SK-N-DZ (cell line): Measurements from ENCODE around the gene KATNIP.

Experiments used
- DNase-seq: peaks from one replicate; pipeline ENCODE4 v3.0.0-alpha.2; 2015; ENCODE audit warnings: low spot score

KATNIP gene

GRCh38 chr16:27582883-27583282, 32.9 kb downstream of the KATNIP start:
- no peak for DNase-seq

DNA sequence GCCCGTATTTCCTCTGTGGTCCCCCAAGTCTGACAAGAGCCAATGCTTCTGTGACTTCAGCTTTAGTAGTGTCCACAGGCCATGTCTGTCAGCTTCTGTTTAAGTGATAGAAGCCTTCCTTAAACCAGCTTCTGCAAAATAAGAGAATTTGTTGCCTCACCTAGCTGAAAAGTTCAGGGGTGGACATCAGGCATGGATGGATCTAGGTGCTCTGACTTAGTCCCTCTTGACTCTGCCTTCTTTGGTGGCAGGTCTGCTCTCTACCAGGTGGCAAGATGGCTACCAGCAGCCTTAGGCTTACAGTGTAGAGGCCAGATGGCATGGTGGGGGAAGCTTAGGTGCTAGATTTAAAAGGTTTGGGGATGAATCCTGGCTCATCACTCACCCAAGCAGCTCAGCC, 33.7 kb downstream of the KATNIP start:
- no peak for DNase-seq

DNA sequence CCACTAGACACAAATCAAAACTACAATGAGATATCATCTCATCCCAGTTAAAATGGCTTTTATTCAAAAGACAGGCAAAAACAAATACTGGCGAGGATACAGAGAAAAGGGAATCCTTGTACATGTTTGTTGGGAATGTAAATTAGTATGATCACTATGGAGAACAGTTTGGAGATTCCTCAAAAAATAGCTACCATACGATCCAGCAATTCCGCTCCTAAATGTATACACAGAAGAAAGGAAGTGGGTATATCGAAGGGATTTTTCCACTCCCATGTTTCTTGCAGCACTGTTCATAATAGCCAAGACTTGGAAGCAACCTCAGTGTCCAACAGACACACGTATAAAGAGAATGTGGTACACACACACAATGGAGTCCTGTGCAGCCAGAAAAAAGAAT, 35.3 kb downstream of the KATNIP start:
- DNase-seq = no peak

DNA sequence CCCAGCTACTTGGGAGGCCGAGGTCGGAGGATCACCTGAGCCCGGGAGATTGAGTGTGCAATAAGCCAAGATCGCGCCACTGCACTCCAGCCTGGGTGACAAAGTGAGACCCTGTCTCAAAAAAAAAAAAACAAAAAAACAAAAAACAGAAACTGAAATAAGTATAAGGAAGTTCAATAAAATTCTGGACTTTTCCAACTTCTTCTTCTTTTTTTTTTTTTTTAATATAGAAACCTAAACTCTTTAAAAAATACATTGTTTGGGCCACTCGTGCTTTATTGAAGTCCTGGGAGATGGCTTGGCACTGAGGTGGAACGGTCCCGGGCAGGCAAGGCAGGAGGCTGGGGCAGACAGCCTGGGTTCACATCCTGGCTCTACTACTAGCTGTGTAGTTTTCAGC, 36.8 kb downstream of the KATNIP start:
- no peak for DNase-seq

DNA sequence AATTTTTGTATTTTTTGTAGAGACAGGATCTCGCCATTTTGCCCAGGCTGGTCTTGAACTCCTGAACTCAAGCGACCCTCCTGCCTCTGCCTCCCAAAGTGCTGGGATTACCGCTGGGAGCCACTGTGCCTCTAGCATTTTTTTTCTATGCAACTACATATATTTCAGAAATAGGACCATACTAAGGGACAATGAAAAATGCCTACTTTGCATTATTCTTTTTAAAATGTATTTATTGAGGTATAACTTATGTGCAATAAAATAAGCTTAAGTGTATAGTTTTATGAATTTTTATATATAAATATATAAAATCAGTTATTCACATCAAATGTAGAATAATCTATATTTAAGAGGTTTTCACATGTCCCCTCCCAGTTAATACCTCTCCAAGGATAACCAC, 38.1 kb downstream of the KATNIP start:
- DNase-seq = no peak

GRCh38 chr16:27591837-27592236, 41.9 kb downstream of the KATNIP start:
- no peak for DNase-seq

- no peak for DNase-seq
Measured at GRCh38 chr16:27595475-27595874, 45.5 kb downstream of the KATNIP start.

DNA sequence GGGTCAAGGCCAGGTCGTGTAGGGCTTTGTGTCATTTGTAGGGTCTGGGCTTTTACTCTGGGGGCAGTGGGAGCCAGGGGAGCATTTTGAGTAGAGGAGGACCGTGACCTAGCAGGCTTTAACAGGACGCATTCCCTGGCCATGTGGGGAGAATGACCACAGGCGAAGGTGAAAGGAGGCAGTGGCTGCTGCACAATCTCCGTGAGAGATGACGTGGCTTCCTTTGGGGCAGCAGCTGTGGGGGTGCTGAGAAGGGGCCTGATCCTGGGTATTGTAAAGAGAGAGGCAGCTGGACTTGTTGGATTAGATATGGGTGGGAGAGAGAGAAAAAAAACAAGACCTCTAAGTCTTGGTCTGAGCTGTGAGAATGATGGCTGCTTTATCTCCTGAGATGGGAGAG, 46.0 kb downstream of the KATNIP start:
- no peak for DNase-seq

DNA sequence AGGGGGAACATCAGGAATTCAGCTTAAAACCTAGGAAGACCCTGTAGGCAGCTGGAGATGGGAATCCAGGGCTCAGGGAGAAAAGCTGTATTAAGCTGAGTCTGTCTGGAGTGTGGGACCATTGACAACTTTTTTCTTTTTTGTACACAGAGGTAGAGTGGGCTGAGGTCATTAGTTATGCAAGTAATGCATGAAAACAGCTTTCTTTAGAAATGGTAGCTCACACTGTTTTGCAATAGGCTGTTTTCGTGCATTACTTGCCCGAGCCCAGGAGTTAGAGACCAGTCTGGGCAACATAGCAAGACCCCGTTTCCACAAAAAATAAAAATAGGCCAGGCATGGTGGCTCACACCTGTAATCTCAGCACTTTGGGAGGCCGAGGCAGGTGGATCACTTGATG, 46.5 kb downstream of the KATNIP start:
- DNase-seq = no peak

- DNase-seq = no peak
Measured at GRCh38 chr16:27597361-27597760, 47.4 kb downstream of the KATNIP start.

DNA sequence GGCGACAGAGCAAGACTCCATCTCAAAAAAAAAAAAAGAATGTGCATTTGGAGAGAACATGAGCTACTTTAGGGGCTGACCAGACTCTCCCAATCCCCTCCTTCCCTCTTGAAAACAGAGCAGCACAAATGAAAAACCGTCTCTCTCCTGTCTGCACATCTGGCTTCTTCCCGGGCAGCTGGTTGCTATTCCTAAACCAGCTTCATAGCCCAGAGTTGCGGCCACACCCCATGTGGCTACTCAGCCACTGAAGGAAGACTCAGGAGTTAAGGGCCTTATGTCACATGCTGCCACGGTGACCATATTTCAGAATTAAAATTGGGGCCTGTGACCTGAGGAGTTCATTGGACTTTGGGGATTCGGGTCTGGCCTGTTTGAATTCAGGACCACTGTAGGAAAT, 48.3 kb downstream of the KATNIP start:
- no peak for DNase-seq

GRCh38 chr16:27598931-27599565, 49.1 kb downstream of the KATNIP start:
- DNase-seq = no peak

DNA sequence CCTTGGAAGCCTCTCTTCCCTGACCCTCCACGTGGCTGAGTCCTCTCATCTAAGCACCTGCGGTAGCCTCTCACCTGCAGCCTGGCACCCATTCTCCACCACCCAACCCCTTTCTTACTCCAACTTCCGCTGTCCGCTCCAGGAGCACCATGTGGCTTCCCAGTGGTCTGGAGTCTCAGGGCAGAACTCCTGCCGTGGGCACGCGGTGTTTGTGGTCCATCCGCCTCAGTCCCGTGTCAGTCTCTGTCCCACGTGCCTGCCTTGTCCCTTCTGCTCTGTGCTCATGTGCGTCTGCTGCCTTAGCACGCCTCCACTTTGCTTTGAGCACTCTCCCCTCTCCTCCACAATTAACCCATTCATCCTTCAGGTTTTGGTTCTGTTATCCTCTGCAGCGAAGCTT, 49.7 kb downstream of the KATNIP start:
- DNase-seq = no peak
